ENCODE data around the gene DHX38. TPM values are rescaled to one million over a fixed set of nuclear protein-coding genes. Genes with fewer than 3 reads are reported as not detected.

DHX38 gene
- polyA plus RNA-seq, 1 of the 3 experiments (the other 2 are of a cell fraction) = 75.0 TPM

DNA sequence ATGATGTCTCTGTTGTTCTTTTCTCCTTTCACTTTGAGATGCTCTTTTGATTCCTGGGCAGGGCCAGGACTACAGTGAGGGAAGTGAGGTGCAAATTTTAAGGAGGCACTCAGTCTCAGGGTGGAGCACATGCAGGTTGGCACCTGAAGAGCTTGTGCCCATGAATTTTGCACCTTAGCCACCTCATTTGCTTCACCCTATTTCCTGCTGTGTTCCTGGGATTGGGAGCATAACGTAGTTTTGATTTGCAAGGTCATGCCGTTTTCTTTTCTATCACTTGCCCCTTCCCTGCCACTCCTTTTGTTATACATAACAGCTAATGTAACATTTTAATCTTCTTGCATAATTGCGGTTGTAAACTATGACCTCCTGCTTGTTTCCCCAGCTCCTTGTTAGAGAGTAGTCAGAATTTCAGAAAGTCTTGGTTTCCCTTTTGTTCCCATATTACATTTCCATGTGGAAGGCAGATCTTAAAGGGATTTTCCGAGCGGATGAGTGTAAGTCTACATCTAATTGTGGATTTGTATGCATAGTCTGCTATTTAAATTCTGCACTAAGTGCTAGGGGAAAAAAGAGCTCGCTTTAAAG, 68.6 kb downstream of the DHX38 start:
- 63% methylated on average over 6 of the region's 6 CpGs for WGBS (ENCODE audit: low lambda C conversion rate)
- no peaks in the 10 kb centered on the region for H3K9me2 ChIP-seq
- peaks cover 0 to 7% of the 10 kb centered on the region in 2 experiments; a peak in 1 of 4 replicates for H3K4me1 ChIP-seq (ENCODE audit: control insufficient read depth in 1 of 2, insufficient read depth in 2 of 2, low read depth in 1 of 2, low read length in 1 of 2)
- no peak overlapping the region for H3K4me3 ChIP-seq (ENCODE audit: low read depth in 2 of 2, low read length in 1 of 2)
- no peak overlapping the region for H3K4me2 ChIP-seq
- H3K79me2 ChIP-seq (ENCODE audit: insufficient read depth) = no peaks in the 10 kb centered on the region
- H3K27me3 ChIP-seq (ENCODE audit: insufficient read depth) = no peaks in the 10 kb centered on the region
- H3K9me3 ChIP-seq = no peaks in the 10 kb centered on the region
- no peak overlapping the region for H3K9ac ChIP-seq
- TF ChIP-seq TEAD4 (IDR thresholded peaks at IDR 0.05; ENCODE audit: borderline replicate concordance, insufficient read depth) (no peak), RXRA (IDR thresholded peaks at IDR 0.05; ENCODE audit: borderline replicate concordance, low read depth) (no peak), JUND (IDR thresholded peaks at IDR 0.05) (no peak), GATA2 (CRISPR knock-in tag; IDR thresholded peaks at IDR 0.05) (no peak), SIN3A (IDR thresholded peaks at IDR 0.05; ENCODE audit: borderline replicate concordance, low read depth, low read length) (no peak), FOSL2 (IDR thresholded peaks at IDR 0.05; ENCODE audit: borderline replicate concordance, low read depth) (no peak), ELF1 (IDR thresholded peaks at IDR 0.05) (no peak)
- TF ChIP-seq, protein P1, sequence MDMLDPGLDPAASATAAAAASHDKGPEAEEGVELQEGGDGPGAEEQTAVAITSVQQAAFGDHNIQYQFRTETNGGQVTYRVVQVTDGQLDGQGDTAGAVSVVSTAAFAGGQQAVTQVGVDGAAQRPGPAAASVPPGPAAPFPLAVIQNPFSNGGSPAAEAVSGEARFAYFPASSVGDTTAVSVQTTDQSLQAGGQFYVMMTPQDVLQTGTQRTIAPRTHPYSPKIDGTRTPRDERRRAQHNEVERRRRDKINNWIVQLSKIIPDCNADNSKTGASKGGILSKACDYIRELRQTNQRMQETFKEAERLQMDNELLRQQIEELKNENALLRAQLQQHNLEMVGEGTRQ (IDR thresholded peaks at IDR 0.05; ENCODE audit: borderline replicate concordance, low read depth, low read length) = no peak
- H3K27ac ChIP-seq (ENCODE audit: low read depth in 2 of 2, low read length in 1 of 2) = no peak overlapping the region
- DNase-seq = no peak
- H3F3A ChIP-seq (replicated peaks; ENCODE audit: insufficient read depth) = no peaks in the 10 kb centered on the region
- H2AFZ ChIP-seq (ENCODE audit: low read depth) = no peak overlapping the region
- no peaks in the 10 kb centered on the region for H3K36me3 ChIP-seq (replicated peaks in 1 of 2; ENCODE audit: control insufficient read depth in 1 of 2, insufficient read depth in 2 of 2, low read length in 1 of 2)
- ChIA-PET CTCF (interaction anchor here (1.3 to 2.6 kb wide), 3 partner anchors 9 to 37 kb away, joined by 3 to 8 read pairs (median 4); no protein-coding TSS in a partner anchor), POLR2A (no interaction called here)
- no peaks in the 10 kb centered on the region for H4K20me1 ChIP-seq (ENCODE audit: insufficient read depth)

Other genes starting within 250 kb of the DHX38 start
- 8.0 and 11.0 TPM in 2 replicates for gene ATXN1L, start 247.9 kb upstream of the DHX38 start, polyA plus RNA-seq (2012; rRNA removed)
- gene ZNF821, start 209.7 kb upstream of the DHX38 start, polyA plus RNA-seq (2012; rRNA removed) = 7.7 and 8.8 TPM in 2 replicates
- 133 and 187 TPM in 2 replicates for gene IST1, start 198.3 kb upstream of the DHX38 start, polyA plus RNA-seq (2012; rRNA removed)
- not detected in 2 replicates for gene PKD1L3, start 93.4 kb upstream of the DHX38 start, polyA plus RNA-seq (2012; rRNA removed)
- 10.9 and 11.1 TPM in 2 replicates for gene DHODH, start 85.1 kb upstream of the DHX38 start, polyA plus RNA-seq (2012; rRNA removed)
- not detected in 2 replicates for gene HP, start 39.3 kb upstream of the DHX38 start, polyA plus RNA-seq (2012; rRNA removed)
- gene HPR, start 30.6 kb upstream of the DHX38 start, polyA plus RNA-seq (2012; rRNA removed) = not detected in 2 replicates
- gene TXNL4B, start 227 bp upstream of the DHX38 start, polyA plus RNA-seq (2012; rRNA removed) = 8.9 and 12.7 TPM in 2 replicates
- 0.16 and 0.21 TPM in 2 replicates for gene PMFBP1, start 78.3 kb downstream of the DHX38 start, polyA plus RNA-seq (2012; rRNA removed)

Measured in SK-N-SH (cell line).